Measurements from ENCODE around the gene RGL1. TPM values are rescaled to one million over a fixed set of nuclear protein-coding genes. Genes with fewer than 3 reads are reported as not detected.
A peak's percentile ranks its signal among the peaks of the same experiment; 100 is the strongest.

The RGL1 gene
- total RNA-seq, 4 donors from 2014 or later = 31.5 to 51.5 (median 37.5) TPM

DNA sequence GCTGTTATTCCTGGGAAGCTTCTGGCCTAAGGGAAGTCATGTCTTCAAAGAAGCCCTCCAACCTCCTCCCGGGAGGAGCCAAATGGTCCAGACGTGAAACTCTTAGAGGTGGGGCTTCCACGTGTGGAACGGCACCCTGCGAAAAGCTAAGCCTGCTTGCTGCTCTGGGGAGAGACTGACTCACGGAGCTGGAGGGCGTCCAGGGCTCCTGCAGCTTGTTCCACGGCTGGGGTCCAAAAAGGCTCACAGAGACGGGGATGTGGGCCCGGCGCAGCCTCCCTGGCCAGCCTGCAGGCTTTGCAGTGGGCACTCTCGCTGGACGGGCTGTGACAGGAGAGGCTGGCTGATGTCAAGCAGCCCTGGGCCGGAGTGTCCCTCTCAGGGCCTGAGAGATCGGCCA, 127.5 kb downstream of the RGL1 start:
- Histone ChIP-seq H3K4me3 (peak overlapping the region; percentile 12 to 29 (median 18)), H3K9me3 (no peaks in the 10 kb centered on the region), H3K36me3 (peaks cover 0 to 30% (median under 1%) of the 10 kb centered on the region in 4 donors), H3K4me1 (peaks cover 10 to 27% (median 21%) of the 10 kb centered on the region in 4 donors), H3K27ac (replicated peaks in 1 of 4) (peak overlapping the region; percentile 43 to 58 (median 56)), H3K27me3 (no peaks in the 10 kb centered on the region)
- TF ChIP-seq POLR2AphosphoS5 (IDR thresholded peaks at IDR 0.05) = peak; percentile 52 to 62
- TF ChIP-seq, protein P1, sequence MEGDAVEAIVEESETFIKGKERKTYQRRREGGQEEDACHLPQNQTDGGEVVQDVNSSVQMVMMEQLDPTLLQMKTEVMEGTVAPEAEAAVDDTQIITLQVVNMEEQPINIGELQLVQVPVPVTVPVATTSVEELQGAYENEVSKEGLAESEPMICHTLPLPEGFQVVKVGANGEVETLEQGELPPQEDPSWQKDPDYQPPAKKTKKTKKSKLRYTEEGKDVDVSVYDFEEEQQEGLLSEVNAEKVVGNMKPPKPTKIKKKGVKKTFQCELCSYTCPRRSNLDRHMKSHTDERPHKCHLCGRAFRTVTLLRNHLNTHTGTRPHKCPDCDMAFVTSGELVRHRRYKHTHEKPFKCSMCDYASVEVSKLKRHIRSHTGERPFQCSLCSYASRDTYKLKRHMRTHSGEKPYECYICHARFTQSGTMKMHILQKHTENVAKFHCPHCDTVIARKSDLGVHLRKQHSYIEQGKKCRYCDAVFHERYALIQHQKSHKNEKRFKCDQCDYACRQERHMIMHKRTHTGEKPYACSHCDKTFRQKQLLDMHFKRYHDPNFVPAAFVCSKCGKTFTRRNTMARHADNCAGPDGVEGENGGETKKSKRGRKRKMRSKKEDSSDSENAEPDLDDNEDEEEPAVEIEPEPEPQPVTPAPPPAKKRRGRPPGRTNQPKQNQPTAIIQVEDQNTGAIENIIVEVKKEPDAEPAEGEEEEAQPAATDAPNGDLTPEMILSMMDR (IDR thresholded peaks at IDR 0.05) = no peak
- DNase-seq (ENCODE audit: extremely low spot score) = no peak
- 16% methylated on average over 12 of the region's 15 CpGs for WGBS
- intact Hi-C loops (cut with DNase I) = loop anchor here (10.0 kb wide), 1 partner anchor 102 kb away; the partner anchor contains the start of gene COLGALT2

DNA sequence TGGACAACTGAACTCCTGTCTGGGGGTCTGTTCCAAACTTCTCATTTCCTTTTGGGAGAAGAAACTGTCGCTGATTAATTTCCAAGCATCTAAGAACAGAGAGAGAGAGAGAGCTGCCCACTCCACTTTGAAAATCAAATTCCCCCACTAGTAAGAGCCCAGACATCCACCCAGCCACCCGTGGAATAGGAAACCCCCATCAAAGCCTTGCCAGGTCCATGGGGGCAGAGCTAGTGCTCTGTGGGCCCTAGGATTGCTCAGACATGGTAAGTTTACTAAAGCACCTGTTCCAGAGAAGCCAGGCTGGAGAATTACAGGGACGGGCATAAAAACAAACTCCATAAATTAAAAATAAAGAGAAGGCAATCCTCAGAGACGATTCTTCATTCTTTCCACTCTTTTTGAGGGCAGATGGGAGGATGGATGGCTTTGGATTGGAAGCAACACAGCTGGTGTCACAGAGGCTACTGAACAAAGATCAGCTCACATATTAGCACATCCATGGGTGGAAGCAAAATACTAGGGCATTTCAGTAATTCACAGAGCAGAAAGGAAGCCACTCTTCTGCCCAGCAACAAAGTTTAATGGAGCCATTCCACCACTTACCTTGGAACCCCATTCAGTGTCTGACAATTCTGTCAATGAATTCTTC, 128.7 kb downstream of the RGL1 start:
- TF ChIP-seq, protein P1 (IDR thresholded peaks at IDR 0.05) = no peak
- TF ChIP-seq EP300 (IDR thresholded peaks at IDR 0.05) (no peak), POLR2AphosphoS5 (IDR thresholded peaks at IDR 0.05) (no peak), POLR2A (IDR thresholded peaks at IDR 0.05; ENCODE audit: low read depth) (no peak)
- WGBS = 55% methylated on average over 4 of the region's 4 CpGs
- H3K36me3 ChIP-seq = peaks cover 0 to 18% (median 1%) of the 10 kb centered on the region in 4 donors
- peak overlapping the region in 2 of 4 donors; percentile 43 to 55 for H3K27ac ChIP-seq (replicated peaks in 1 of 4)
- H3K27me3 ChIP-seq = no peaks in the 10 kb centered on the region
- no peak for DNase-seq (ENCODE audit: extremely low spot score)
- intact Hi-C loops (cut with DNase I) = loop anchor here (10.0 kb wide), 1 partner anchor 101 kb away; the partner anchor contains the start of gene COLGALT2
- peaks cover 10 to 27% (median 21%) of the 10 kb centered on the region in 4 donors for H3K4me1 ChIP-seq
- H3K4me3 ChIP-seq = no peak overlapping the region
- H3K9me3 ChIP-seq = no peaks in the 10 kb centered on the region

DNA sequence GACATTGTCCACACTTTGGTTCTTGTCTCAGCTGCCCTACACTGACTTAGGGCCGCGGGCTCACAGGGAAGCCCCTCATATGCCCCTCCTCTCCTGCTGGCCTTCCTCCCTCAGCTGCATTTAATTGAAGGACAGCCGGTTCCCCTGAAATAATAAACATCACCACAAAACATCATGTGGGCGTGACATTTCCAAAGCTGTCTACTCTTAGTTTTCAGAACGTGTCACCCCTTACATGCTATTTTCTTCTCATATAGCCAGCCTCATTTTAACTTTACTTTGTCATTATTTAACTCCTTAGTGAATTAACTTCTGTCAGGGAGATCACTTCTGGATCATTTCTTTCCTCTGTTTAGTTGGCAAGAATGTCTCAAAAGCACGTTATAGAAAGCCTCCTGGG, 129.4 kb downstream of the RGL1 start:
- no peaks in the 10 kb centered on the region for H3K9me3 ChIP-seq
- H3K4me3 ChIP-seq = no peak overlapping the region
- WGBS = 68% methylated on average over 6 of the region's 6 CpGs
- H3K27me3 ChIP-seq = no peaks in the 10 kb centered on the region
- peaks cover 10 to 27% (median 21%) of the 10 kb centered on the region in 4 donors for H3K4me1 ChIP-seq
- intact Hi-C loops (cut with DNase I) = loop anchor here (10.0 kb wide), 1 partner anchor 100 kb away; the partner anchor contains the start of gene COLGALT2
- no peak overlapping the region for H3K27ac ChIP-seq (replicated peaks in 1 of 4)
- DNase-seq (ENCODE audit: extremely low spot score) = no peak
- TF ChIP-seq POLR2AphosphoS5 (IDR thresholded peaks at IDR 0.05) (no peak), POLR2A (IDR thresholded peaks at IDR 0.05; ENCODE audit: low read depth) (no peak), EP300 (IDR thresholded peaks at IDR 0.05) (no peak)
- TF ChIP-seq, protein P1 (IDR thresholded peaks at IDR 0.05) = no peak
- peaks cover 0 to 11% (median 2%) of the 10 kb centered on the region in 4 donors for H3K36me3 ChIP-seq

DNA sequence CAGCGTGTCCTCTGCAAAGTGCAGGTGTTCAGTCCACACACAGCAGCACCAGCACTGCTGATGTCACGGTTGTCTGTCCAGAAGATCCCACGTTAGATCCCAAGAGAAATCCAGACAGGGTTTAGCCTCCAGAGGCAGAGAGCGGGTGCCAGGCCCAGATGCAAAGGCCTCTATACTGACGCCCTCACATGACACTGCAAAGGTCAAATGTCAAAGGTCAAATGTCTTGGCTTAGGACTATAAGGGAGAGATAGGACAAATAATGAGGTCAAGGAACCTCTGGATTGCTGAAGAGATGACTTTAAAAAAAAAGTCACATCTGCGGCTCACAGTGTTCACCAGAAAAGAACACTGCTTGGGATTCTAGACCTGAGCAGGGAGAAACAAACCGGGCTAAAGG, 131.1 kb downstream of the RGL1 start:
- WGBS = 85% methylated on average over 7 of the region's 7 CpGs
- intact Hi-C loops (cut with DNase I) = loop anchor here (10.0 kb wide), 1 partner anchor 99 kb away; the partner anchor contains the start of gene COLGALT2

More for the DNA sequence above, 131.1 kb downstream of the RGL1 start:
- Histone ChIP-seq H3K36me3 (peaks cover 0 to 4% (median 0%) of the 10 kb centered on the region in 4 donors), H3K4me1 (peaks cover 10 to 25% (median 19%) of the 10 kb centered on the region in 4 donors), H3K9me3 (no peaks in the 10 kb centered on the region), H3K27me3 (no peaks in the 10 kb centered on the region), H3K4me3 (no peak overlapping the region), H3K27ac (replicated peaks in 1 of 4) (no peak overlapping the region)
- TF ChIP-seq, protein P1 (IDR thresholded peaks at IDR 0.05) = no peak
- TF ChIP-seq POLR2A (IDR thresholded peaks at IDR 0.05; ENCODE audit: low read depth) = no peak
- TF ChIP-seq POLR2AphosphoS5 (IDR thresholded peaks at IDR 0.05) = no peak
- no peak for TF ChIP-seq EP300 (IDR thresholded peaks at IDR 0.05)
- DNase-seq (ENCODE audit: extremely low spot score) = no peak

All from esophagus muscularis mucosa (tissue), 4 donors.